Measurements from ENCODE around the gene GLI1.

DNA sequence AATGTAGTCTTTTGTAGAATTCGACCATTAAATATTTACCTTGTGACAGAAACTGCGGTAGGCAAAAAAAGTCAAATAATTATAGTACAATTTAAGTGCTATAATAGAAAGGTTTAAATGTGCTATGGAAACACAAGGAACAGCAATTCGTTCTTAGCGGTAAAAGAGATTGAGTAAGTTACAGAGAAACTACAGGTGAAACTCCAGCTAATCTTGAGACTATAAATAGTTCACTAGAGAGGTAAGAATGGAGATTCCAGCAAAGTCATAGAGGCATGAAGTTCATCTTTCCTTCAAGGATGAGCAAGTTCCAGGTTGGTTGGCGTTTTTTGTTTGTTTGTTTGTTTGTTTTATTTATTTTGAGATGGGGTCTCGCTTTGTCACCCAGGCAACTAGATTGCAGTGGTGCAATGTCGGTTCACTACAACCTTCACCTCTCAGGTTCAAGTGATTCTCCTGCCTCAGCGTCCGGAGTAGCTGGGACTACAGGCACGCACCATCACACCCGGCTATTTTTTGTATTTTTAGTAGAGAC is 27.9 kb upstream of the GLI1 start:
- TF ChIP-seq POLR2AphosphoS5 (IDR thresholded peaks at IDR 0.05; ENCODE audit: low read depth), result no peak
- TF ChIP-seq, protein P1, sequence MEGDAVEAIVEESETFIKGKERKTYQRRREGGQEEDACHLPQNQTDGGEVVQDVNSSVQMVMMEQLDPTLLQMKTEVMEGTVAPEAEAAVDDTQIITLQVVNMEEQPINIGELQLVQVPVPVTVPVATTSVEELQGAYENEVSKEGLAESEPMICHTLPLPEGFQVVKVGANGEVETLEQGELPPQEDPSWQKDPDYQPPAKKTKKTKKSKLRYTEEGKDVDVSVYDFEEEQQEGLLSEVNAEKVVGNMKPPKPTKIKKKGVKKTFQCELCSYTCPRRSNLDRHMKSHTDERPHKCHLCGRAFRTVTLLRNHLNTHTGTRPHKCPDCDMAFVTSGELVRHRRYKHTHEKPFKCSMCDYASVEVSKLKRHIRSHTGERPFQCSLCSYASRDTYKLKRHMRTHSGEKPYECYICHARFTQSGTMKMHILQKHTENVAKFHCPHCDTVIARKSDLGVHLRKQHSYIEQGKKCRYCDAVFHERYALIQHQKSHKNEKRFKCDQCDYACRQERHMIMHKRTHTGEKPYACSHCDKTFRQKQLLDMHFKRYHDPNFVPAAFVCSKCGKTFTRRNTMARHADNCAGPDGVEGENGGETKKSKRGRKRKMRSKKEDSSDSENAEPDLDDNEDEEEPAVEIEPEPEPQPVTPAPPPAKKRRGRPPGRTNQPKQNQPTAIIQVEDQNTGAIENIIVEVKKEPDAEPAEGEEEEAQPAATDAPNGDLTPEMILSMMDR (IDR thresholded peaks at IDR 0.05; ENCODE audit: insufficient read depth, low read length), result no peak
- TF ChIP-seq, protein P2, sequence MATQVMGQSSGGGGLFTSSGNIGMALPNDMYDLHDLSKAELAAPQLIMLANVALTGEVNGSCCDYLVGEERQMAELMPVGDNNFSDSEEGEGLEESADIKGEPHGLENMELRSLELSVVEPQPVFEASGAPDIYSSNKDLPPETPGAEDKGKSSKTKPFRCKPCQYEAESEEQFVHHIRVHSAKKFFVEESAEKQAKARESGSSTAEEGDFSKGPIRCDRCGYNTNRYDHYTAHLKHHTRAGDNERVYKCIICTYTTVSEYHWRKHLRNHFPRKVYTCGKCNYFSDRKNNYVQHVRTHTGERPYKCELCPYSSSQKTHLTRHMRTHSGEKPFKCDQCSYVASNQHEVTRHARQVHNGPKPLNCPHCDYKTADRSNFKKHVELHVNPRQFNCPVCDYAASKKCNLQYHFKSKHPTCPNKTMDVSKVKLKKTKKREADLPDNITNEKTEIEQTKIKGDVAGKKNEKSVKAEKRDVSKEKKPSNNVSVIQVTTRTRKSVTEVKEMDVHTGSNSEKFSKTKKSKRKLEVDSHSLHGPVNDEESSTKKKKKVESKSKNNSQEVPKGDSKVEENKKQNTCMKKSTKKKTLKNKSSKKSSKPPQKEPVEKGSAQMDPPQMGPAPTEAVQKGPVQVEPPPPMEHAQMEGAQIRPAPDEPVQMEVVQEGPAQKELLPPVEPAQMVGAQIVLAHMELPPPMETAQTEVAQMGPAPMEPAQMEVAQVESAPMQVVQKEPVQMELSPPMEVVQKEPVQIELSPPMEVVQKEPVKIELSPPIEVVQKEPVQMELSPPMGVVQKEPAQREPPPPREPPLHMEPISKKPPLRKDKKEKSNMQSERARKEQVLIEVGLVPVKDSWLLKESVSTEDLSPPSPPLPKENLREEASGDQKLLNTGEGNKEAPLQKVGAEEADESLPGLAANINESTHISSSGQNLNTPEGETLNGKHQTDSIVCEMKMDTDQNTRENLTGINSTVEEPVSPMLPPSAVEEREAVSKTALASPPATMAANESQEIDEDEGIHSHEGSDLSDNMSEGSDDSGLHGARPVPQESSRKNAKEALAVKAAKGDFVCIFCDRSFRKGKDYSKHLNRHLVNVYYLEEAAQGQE (IDR thresholded peaks at IDR 0.05; ENCODE audit: insufficient replicate concordance, low read depth), result no peak
- TF ChIP-seq GABPA (IDR thresholded peaks at IDR 0.05; ENCODE audit: low read depth), result no peak
